Uterus (tissue), 2 donors: ENCODE data around the gene CRELD2.

Source experiments
- CTCF ChIP-seq, 4 experiments: fragments of 200-600 bp in 2 of 4; fragments of 450-650 bp in 2 of 4; sonication (generic) in 2 of 4; IDR thresholded peaks; one replicate each; pipeline ENCODE4 v1.5.1; 2016 to 2019; ENCODE audit warnings: antibody characterized with exemption in 4 of 4, mild to moderate bottlenecking in 2 of 4, moderate library complexity in 1 of 4
- POLR2A ChIP-seq, 2 donors: fragments of 450-650 bp; IDR thresholded peaks; one replicate each; pipeline ENCODE4 v1.6.1; 2016; ENCODE audit warnings: antibody characterized with exemption in 2 of 2, mild to moderate bottlenecking in 1 of 2, moderate library complexity in 1 of 2

DNA sequence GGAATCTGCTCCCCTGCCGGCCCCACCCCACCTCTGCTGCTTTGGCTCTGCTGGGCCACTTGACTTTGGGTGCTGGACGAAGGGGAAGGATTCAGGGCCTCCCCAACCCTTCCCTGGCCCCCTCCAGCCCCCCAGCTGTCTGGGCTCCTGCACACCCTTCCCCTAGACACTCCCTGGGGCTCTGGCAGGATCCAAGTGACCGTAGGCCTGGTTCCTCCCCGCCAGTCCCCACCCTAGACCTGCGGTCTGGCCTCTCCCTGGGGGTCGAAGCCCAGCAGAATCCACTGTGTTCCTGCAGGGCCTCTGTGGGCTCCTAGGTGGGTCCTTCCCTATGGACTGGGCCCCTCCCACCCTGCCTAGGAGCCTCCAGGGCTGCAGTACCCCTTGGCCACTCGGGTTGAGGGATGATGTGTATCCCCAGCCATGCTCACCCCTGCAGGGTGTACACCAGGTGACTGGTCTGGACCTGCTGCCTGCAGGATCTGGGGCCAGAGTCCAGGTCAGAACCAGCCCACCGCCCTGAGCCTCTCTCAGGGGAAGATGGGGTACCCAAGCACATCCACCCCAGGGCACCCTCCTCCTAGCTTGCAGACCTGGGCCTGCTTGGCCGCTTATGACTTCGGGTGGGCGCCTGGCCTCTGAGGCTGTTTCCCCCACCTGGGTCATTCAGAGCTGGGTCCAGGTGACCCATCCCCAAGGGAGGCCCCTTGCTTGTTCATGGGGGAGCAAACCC is 47.8 kb downstream of the CRELD2 start:
- TF ChIP-seq POLR2A (IDR thresholded peaks at IDR 0.05) (no peak), CTCF (IDR thresholded peaks at IDR 0.05) (no peak)
